Hematopoietic multipotent progenitor cell treated with erythropoietin and hydrocortisone succinate and interleukin-3 and kit ligand, for 6 days (in vitro differentiated cells): ENCODE measurements around the gene CSRNP3.

Experiments used
- DNase-seq: peaks from one replicate; pipeline ENCODE4 v3.0.0-alpha.2; 2015

CSRNP3 gene

GRCh38 chr2:165472922-165473321, 3.4 kb downstream of the CSRNP3 start:
- DNase-seq: no peak

- DNase-seq: no peak
These were observed 5.2 kb downstream of the CSRNP3 start for GRCh38 chr2:165474619-165475276.

- no peak for DNase-seq
These were observed 5.9 kb downstream of the CSRNP3 start for GRCh38 chr2:165475277-165476004.

GRCh38 chr2:165479856-165480255, 10.4 kb downstream of the CSRNP3 start:
- DNase-seq: no peak

- no peak for DNase-seq
These were observed 25.1 kb downstream of the CSRNP3 start for GRCh38 chr2:165494573-165494972.

GRCh38 chr2:165497659-165498317, 28.3 kb downstream of the CSRNP3 start:
- DNase-seq: peak; percentile 49

GRCh38 chr2:165499131-165499530, 29.6 kb downstream of the CSRNP3 start:
- DNase-seq: peak; percentile 29

GRCh38 chr2:165500001-165500400, 30.5 kb downstream of the CSRNP3 start:
- no peak for DNase-seq

GRCh38 chr2:165500816-165501215, 31.3 kb downstream of the CSRNP3 start:
- no peak for DNase-seq

- DNase-seq: no peak
These were observed 36.0 kb downstream of the CSRNP3 start for GRCh38 chr2:165505514-165505913.

GRCh38 chr2:165508927-165509326, 39.4 kb downstream of the CSRNP3 start:
- no peak for DNase-seq

GRCh38 chr2:165513479-165513878, 44.0 kb downstream of the CSRNP3 start:
- no peak for DNase-seq

- DNase-seq: no peak
These were observed 49.1 kb downstream of the CSRNP3 start for GRCh38 chr2:165518611-165519010.

GRCh38 chr2:165522719-165523118, 53.2 kb downstream of the CSRNP3 start:
- DNase-seq: no peak

GRCh38 chr2:165524720-165525119, 55.2 kb downstream of the CSRNP3 start:
- DNase-seq: no peak

GRCh38 chr2:165528691-165529090, 59.2 kb downstream of the CSRNP3 start:
- no peak for DNase-seq

GRCh38 chr2:165529130-165529529, 59.6 kb downstream of the CSRNP3 start:
- DNase-seq: no peak

- DNase-seq: no peak
These were observed 63.8 kb downstream of the CSRNP3 start for GRCh38 chr2:165533331-165533730.

GRCh38 chr2:165535471-165535870, 66.0 kb downstream of the CSRNP3 start:
- DNase-seq: no peak

- DNase-seq: no peak
These were observed 67.5 kb downstream of the CSRNP3 start for GRCh38 chr2:165536851-165537499.

GRCh38 chr2:165539985-165540384, 70.5 kb downstream of the CSRNP3 start:
- DNase-seq: no peak

GRCh38 chr2:165544897-165545296, 75.4 kb downstream of the CSRNP3 start:
- DNase-seq: no peak

- DNase-seq: no peak
These were observed 78.4 kb downstream of the CSRNP3 start for GRCh38 chr2:165547900-165548299.

- DNase-seq: no peak
These were observed 80.1 kb downstream of the CSRNP3 start for GRCh38 chr2:165549619-165550018.
